Uterus (tissue), 2 donors: ENCODE measurements around the gene GMDS.

Experiments used
- POLR2A ChIP-seq, 2 donors: fragments of 450-650 bp; IDR thresholded peaks; one replicate each; pipeline ENCODE4 v1.6.1; 2016; ENCODE audit warnings: antibody characterized with exemption in 2 of 2, mild to moderate bottlenecking in 1 of 2, moderate library complexity in 1 of 2
- TF ChIP-seq, protein P1 (sequence below), 4 experiments: fragments of 200-600 bp in 2 of 4; fragments of 450-650 bp in 2 of 4; sonication (generic) in 2 of 4; IDR thresholded peaks; one replicate each; pipeline ENCODE4 v1.5.1; 2016 to 2019; ENCODE audit warnings: antibody characterized with exemption in 4 of 4, mild to moderate bottlenecking in 2 of 4, moderate library complexity in 1 of 4

- TF ChIP-seq, protein P1, sequence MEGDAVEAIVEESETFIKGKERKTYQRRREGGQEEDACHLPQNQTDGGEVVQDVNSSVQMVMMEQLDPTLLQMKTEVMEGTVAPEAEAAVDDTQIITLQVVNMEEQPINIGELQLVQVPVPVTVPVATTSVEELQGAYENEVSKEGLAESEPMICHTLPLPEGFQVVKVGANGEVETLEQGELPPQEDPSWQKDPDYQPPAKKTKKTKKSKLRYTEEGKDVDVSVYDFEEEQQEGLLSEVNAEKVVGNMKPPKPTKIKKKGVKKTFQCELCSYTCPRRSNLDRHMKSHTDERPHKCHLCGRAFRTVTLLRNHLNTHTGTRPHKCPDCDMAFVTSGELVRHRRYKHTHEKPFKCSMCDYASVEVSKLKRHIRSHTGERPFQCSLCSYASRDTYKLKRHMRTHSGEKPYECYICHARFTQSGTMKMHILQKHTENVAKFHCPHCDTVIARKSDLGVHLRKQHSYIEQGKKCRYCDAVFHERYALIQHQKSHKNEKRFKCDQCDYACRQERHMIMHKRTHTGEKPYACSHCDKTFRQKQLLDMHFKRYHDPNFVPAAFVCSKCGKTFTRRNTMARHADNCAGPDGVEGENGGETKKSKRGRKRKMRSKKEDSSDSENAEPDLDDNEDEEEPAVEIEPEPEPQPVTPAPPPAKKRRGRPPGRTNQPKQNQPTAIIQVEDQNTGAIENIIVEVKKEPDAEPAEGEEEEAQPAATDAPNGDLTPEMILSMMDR (IDR thresholded peaks at IDR 0.05) = no peak
- no peak for TF ChIP-seq POLR2A (IDR thresholded peaks at IDR 0.05)
These were observed 566.2 kb downstream of the GMDS start for GRCh38 chr6:1679031-1679687.
